SK-N-MC (cell line): ENCODE measurements around the gene ANKS1B.
"Not testable (repeated sequence)": the region's sequence is repeated elsewhere in the genome, so short reads cannot be mapped to it uniquely, and the experiment has no call there.

Experiments used
- EZH2 ChIP-seq: fragments of 200-600 bp; sonication (generic); IDR thresholded peaks from one replicate; pipeline ENCODE4 v1.6.1; 2017; ENCODE audit warnings: antibody characterized with exemption
- POLR2AphosphoS5 ChIP-seq: IDR thresholded peaks from 2 replicates; pipeline ENCODE4 v1.6.1; 2012; ENCODE audit warnings: mild to moderate bottlenecking, low read depth, low read length, borderline replicate concordance

DNA sequence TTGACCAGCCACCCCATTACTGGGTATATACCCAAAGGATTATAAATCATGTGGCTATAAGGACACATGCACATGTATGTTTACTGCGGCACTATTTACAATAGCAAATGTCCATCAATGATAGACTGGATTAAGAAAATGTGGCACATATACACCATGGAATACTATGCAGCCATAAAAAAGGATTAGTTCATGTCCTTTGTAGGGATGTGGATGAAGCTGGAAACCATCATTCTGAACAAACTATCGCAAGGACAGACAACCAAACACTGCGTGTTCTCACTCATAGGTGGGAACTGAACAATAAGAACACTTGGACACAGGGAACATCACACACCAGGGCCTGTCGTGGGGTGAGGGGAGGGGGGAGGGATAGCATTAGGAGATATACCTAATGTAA lies 31.6 kb upstream of the ANKS1B start:
- not testable (repeated sequence) for TF ChIP-seq EZH2, POLR2AphosphoS5
